ENCODE measurements around the gene CACNA1H. TPM values are rescaled to one million over a fixed set of nuclear protein-coding genes. Genes with fewer than 3 reads are reported as not detected.

The CACNA1H gene
- polyA plus RNA-seq, 1 experiment: 1.5 TPM

GRCh38 chr16:1145383-1146100 lies 7.4 kb upstream of the CACNA1H start:
- H3K4me3 ChIP-seq (ENCODE audit: low read depth, low read length): no peak overlapping the region
- H3K9me3 ChIP-seq (ENCODE audit: control insufficient read depth, insufficient read depth, low read length): peaks cover 20% of the 10 kb centered on the region; the same call in 1 of the 2 replicates
- ChIA-PET CTCF (no interaction called here), POLR2A (no interaction called here)
- TF ChIP-seq CTCF (IDR thresholded peaks at IDR 0.05; ENCODE audit: low read depth, low read length): no peak
- no peak overlapping the region for H3K27ac ChIP-seq (ENCODE audit: low read depth, low read length)
- no peak for DNase-seq (ENCODE audit: low read depth, low spot score)
- H3K27me3 ChIP-seq (ENCODE audit: control insufficient read depth, insufficient read depth, low read length): peaks cover 4% of the 10 kb centered on the region

GRCh38 chr16:1146409-1146808 lies 6.5 kb upstream of the CACNA1H start:
- peaks cover 24% of the 10 kb centered on the region; the same call in 1 of the 2 replicates for H3K9me3 ChIP-seq (ENCODE audit: control insufficient read depth, insufficient read depth, low read length)
- no peak overlapping the region for H3K27ac ChIP-seq (ENCODE audit: low read depth, low read length)
- DNase-seq (ENCODE audit: low read depth, low spot score): no peak
- H3K4me3 ChIP-seq (ENCODE audit: low read depth, low read length): no peak overlapping the region
- ChIA-PET CTCF (no interaction called here), POLR2A (no interaction called here)
- H3K27me3 ChIP-seq (ENCODE audit: control insufficient read depth, insufficient read depth, low read length): peaks cover 4% of the 10 kb centered on the region
- no peak for TF ChIP-seq CTCF (IDR thresholded peaks at IDR 0.05; ENCODE audit: low read depth, low read length)

GRCh38 chr16:1147027-1147426 lies 5.9 kb upstream of the CACNA1H start:
- Histone ChIP-seq H3K27ac (ENCODE audit: low read depth, low read length) (no peak overlapping the region), H3K9me3 (ENCODE audit: control insufficient read depth, insufficient read depth, low read length) (peaks cover 24% of the 10 kb centered on the region; the same call in 1 of the 2 replicates), H3K4me3 (ENCODE audit: low read depth, low read length) (no peak overlapping the region), H3K27me3 (ENCODE audit: control insufficient read depth, insufficient read depth, low read length) (peaks cover 6% of the 10 kb centered on the region)
- no peak for DNase-seq (ENCODE audit: low read depth, low spot score)
- POLR2A ChIA-PET: no interaction called here
- CTCF ChIA-PET: no interaction called here
- no peak for TF ChIP-seq CTCF (IDR thresholded peaks at IDR 0.05; ENCODE audit: low read depth, low read length)

GRCh38 chr16:1149101-1149636 lies 3.7 kb upstream of the CACNA1H start:
- H3K4me3 ChIP-seq (ENCODE audit: low read depth, low read length): no peak overlapping the region
- peaks cover 10% of the 10 kb centered on the region for H3K27me3 ChIP-seq (ENCODE audit: control insufficient read depth, insufficient read depth, low read length)
- no peak overlapping the region for H3K27ac ChIP-seq (ENCODE audit: low read depth, low read length)
- POLR2A ChIA-PET: no interaction called here
- peaks cover 24% of the 10 kb centered on the region; the same call in 1 of the 2 replicates for H3K9me3 ChIP-seq (ENCODE audit: control insufficient read depth, insufficient read depth, low read length)
- DNase-seq (ENCODE audit: low read depth, low spot score): no peak
- no peak for TF ChIP-seq CTCF (IDR thresholded peaks at IDR 0.05; ENCODE audit: low read depth, low read length)
- CTCF ChIA-PET: no interaction called here

- no peak overlapping the region for H3K27ac ChIP-seq (ENCODE audit: low read depth, low read length)
- no peak for TF ChIP-seq CTCF (IDR thresholded peaks at IDR 0.05; ENCODE audit: low read depth, low read length)
- CTCF ChIA-PET: no interaction called here
- POLR2A ChIA-PET: interaction anchor here (1.5 kb wide), 1 partner anchor 32 kb away, joined by 6 read pairs; no protein-coding TSS in a partner anchor
- peaks cover 17% of the 10 kb centered on the region for H3K27me3 ChIP-seq (ENCODE audit: control insufficient read depth, insufficient read depth, low read length)
- H3K9me3 ChIP-seq (ENCODE audit: control insufficient read depth, insufficient read depth, low read length): peaks cover 24% of the 10 kb centered on the region; the same call in 1 of the 2 replicates
- no peak for DNase-seq (ENCODE audit: low read depth, low spot score)
- no peak overlapping the region for H3K4me3 ChIP-seq (ENCODE audit: low read depth, low read length)
These were observed 2.4 kb upstream of the CACNA1H start for GRCh38 chr16:1150511-1150982.

Data from AG04450 (cell line).